Upper lobe of left lung (tissue), 6 donors: ENCODE data around the gene COL12A1. TPM values are rescaled to one million over a fixed set of nuclear protein-coding genes. Genes with fewer than 3 reads are reported as not detected.

ENCODE experiments used
- ATAC-seq, 2 donors: fragments of 200-7000 bp; cut with Tn5 transposase; one replicate each; pipeline ENCODE4 v1.9.1; 2022; ENCODE audit warnings: mild to moderate bottlenecking in 2 of 2, moderate library complexity in 2 of 2; ENCODE audit not compliant: low FRiP score in 2 of 2
- DNase-seq, 2 donors: peaks; one replicate each; pipeline ENCODE4 v3.0.0-alpha.2; 2019 to 2020
- H3K27ac ChIP-seq, 4 donors: fragments of 200-600 bp; sonication (generic); one replicate each; pipeline ENCODE4 v1.5.1; 2016 to 2019
- H3K27me3 ChIP-seq, 4 donors: fragments of 200-600 bp; sonication (generic); one replicate each; pipeline ENCODE4 v1.5.1; 2017 to 2019
- H3K36me3 ChIP-seq, 4 donors: fragments of 200-600 bp; sonication (generic); one replicate each; pipeline ENCODE4 v1.5.1; 2016 to 2019
- H3K4me1 ChIP-seq, 4 donors: fragments of 200-600 bp; sonication (generic); one replicate each; pipeline ENCODE4 v1.5.1; 2018 to 2019
- H3K4me3 ChIP-seq, 4 donors: fragments of 200-600 bp; sonication (generic); one replicate each; pipeline ENCODE4 v1.5.1; 2017 to 2019; ENCODE audit warnings: mild to moderate bottlenecking in 2 of 4, moderate library complexity in 1 of 4
- H3K9me3 ChIP-seq, 4 donors: fragments of 200-600 bp; sonication (generic); one replicate each; pipeline ENCODE4 v1.5.1; 2018 to 2019
- EP300 ChIP-seq, 4 donors: sonication (generic); formaldehyde crosslinking; IDR thresholded peaks; one replicate each; pipeline ENCODE4 v1.5.1; 2017; ENCODE audit warnings: antibody characterized with exemption in 4 of 4, control low read depth in 2 of 4
- POLR2A ChIP-seq, 4 donors: fragments of 450-650 bp; IDR thresholded peaks; one replicate each; pipeline ENCODE4 v1.5.1; 2016 to 2017; ENCODE audit warnings: antibody characterized with exemption in 4 of 4, mild to moderate bottlenecking in 2 of 4
- POLR2AphosphoS5 ChIP-seq, 2 donors: sonication (generic); formaldehyde crosslinking; IDR thresholded peaks; one replicate each; pipeline ENCODE4 v1.5.1; 2017; ENCODE audit warnings: antibody characterized with exemption in 2 of 2
- WGBS, 2 donors: methylation state at CpG; one replicate each; pipeline ENCODE4 v1.1.5; 2017 to 2018; 5-methylcytosine and 5-hydroxymethylcytosine counted together
- total RNA-seq, 6 donors: library from RNA; depleted of rRNA in 4 of 6; stranded (reverse); fragments of >200 nt in 4 of 6; gene quantifications; one replicate each; pipeline versions ENCODE4 v1.1.0 to v1.2.1, GENCODE V29; 2016 to 2021
- TF ChIP-seq, protein P1 (sequence below), 6 experiments: fragments of 450-650 bp in 4 of 6; fragments of 200-600 bp in 2 of 6; sonication (generic) in 2 of 6; IDR thresholded peaks; one replicate each; pipeline ENCODE4 v1.5.1; 2016 to 2019; ENCODE audit warnings: antibody characterized with exemption in 6 of 6
- donor health status: DM: no; HTN: no; CAD: no; lungs with moderate emphysema.
- donor health status: DM: no; HTN: yes; CAD: no; lungs with severe emphysema.

The COL12A1 gene
- total RNA-seq, 6 donors from 2014 or later, result 33.3 to 176 (median 76.9) TPM

DNA sequence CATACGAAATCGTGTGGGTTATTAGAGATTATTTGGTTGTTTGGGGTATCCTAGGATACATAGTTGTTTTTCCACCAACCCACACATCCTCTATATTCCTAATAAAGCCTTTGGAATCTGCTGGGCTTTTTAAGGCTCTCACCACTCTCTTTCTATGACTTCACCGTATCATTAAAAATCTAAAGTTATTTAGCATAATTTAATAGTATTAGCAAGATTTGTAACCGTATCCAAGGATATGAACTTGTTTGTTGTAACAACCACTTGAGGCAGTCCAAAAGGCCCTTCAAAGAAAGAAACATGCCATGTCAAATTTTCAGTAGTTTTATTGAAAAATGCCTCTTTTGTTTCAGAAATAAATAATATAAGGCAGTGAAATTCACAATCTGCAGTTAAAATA lies 121.8 kb downstream of the COL12A1 start:
- DNase-seq (no peak), ATAC-seq (no peak)
- Histone ChIP-seq H3K4me3 (no peak overlapping the region), H3K9me3 (no peaks in the 10 kb centered on the region), H3K36me3 (no peaks in the 10 kb centered on the region), H3K27me3 (no peaks in the 10 kb centered on the region), H3K4me1 (no peaks in the 10 kb centered on the region), H3K27ac (no peak overlapping the region)
- TF ChIP-seq, protein P1, sequence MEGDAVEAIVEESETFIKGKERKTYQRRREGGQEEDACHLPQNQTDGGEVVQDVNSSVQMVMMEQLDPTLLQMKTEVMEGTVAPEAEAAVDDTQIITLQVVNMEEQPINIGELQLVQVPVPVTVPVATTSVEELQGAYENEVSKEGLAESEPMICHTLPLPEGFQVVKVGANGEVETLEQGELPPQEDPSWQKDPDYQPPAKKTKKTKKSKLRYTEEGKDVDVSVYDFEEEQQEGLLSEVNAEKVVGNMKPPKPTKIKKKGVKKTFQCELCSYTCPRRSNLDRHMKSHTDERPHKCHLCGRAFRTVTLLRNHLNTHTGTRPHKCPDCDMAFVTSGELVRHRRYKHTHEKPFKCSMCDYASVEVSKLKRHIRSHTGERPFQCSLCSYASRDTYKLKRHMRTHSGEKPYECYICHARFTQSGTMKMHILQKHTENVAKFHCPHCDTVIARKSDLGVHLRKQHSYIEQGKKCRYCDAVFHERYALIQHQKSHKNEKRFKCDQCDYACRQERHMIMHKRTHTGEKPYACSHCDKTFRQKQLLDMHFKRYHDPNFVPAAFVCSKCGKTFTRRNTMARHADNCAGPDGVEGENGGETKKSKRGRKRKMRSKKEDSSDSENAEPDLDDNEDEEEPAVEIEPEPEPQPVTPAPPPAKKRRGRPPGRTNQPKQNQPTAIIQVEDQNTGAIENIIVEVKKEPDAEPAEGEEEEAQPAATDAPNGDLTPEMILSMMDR (IDR thresholded peaks at IDR 0.05), result no peak
- TF ChIP-seq POLR2A (IDR thresholded peaks at IDR 0.05), result no peak
- TF ChIP-seq EP300 (IDR thresholded peaks at IDR 0.05), result no peak
- TF ChIP-seq POLR2AphosphoS5 (IDR thresholded peaks at IDR 0.05), result no peak
- WGBS, 2 donors, result 83 to 85% methylated on average over 4 of the region's 4 CpGs

DNA sequence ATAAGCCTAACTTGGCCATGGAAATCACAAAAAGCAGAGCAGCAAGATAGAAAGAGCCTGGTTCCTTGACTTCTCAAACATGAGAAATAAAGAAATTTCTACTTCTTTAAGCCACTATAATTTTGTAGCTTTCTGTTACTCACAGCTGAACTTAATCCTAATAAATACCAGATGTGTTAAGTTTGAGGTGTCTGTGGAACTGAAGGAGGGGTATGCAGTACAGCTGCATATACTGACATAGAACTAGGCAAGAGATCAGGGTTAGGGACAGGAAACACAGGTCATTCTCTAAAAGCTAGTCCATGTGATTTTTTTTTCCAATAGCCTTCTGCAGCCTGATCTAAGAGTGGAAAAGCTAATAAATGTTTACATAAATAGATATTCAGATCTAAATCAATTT lies 123.9 kb downstream of the COL12A1 start:
- TF ChIP-seq EP300 (IDR thresholded peaks at IDR 0.05) (no peak), POLR2AphosphoS5 (IDR thresholded peaks at IDR 0.05) (no peak), POLR2A (IDR thresholded peaks at IDR 0.05) (no peak)
- TF ChIP-seq, protein P1 (IDR thresholded peaks at IDR 0.05), result no peak
- ATAC-seq (no peak), DNase-seq (no peak)
- Histone ChIP-seq H3K4me1 (no peaks in the 10 kb centered on the region), H3K9me3 (no peaks in the 10 kb centered on the region), H3K36me3 (no peaks in the 10 kb centered on the region), H3K27me3 (no peaks in the 10 kb centered on the region), H3K4me3 (no peak overlapping the region), H3K27ac (no peak overlapping the region)

DNA sequence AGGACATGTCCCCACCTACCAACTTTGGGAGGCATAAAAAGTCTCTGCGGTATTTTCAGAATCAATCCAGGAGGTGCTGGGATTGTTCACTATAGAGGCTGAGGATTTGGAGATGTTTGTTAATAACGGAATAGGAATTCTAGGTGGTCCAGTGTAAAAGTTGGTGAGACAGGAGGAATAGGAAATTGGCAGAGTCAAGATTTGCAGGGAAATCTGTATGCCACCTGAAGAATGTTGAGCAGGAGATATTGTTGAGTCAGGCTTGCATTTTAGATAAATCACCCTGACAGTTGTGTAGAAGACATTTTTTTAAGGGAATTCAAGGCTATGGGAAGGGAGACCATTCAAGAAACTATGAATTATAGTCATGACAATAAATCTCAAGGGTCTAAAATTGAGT lies 124.8 kb downstream of the COL12A1 start:
- H3K9me3 ChIP-seq, result no peaks in the 10 kb centered on the region
- no peak overlapping the region for H3K27ac ChIP-seq
- ATAC-seq (no peak), DNase-seq (no peak)
- no peaks in the 10 kb centered on the region for H3K36me3 ChIP-seq
- no peaks in the 10 kb centered on the region for H3K27me3 ChIP-seq
- 93 to 95% methylated on average over 2 of the region's 2 CpGs for WGBS, 2 donors
- no peak for TF ChIP-seq EP300 (IDR thresholded peaks at IDR 0.05)
- no peak for TF ChIP-seq POLR2AphosphoS5 (IDR thresholded peaks at IDR 0.05)
- TF ChIP-seq, protein P1 (IDR thresholded peaks at IDR 0.05), result no peak
- no peak for TF ChIP-seq POLR2A (IDR thresholded peaks at IDR 0.05)
- no peaks in the 10 kb centered on the region for H3K4me1 ChIP-seq
- no peak overlapping the region for H3K4me3 ChIP-seq

DNA sequence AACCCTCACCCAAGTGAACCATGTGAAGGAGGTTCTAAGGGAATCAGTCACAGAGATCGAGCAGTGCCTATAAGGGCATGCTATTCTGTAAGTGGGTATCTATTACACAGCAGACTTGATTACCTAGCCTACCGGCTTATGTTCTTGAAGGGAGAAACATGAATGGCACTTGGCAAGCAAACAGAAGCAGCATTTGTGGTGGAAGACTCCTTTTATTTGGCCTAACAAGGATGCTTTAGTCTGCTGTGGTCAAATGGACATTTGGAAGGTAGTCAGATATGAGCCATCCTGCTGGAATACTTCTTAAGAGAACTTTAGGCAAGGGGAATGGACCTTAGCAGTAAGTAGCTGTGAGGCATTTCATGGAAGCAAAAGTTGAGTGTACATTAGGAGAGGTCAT lies 126.3 kb downstream of the COL12A1 start:
- TF ChIP-seq POLR2AphosphoS5 (IDR thresholded peaks at IDR 0.05) (no peak), EP300 (IDR thresholded peaks at IDR 0.05) (no peak), POLR2A (IDR thresholded peaks at IDR 0.05) (no peak)
- TF ChIP-seq, protein P1 (IDR thresholded peaks at IDR 0.05), result no peak
- Histone ChIP-seq H3K36me3 (no peaks in the 10 kb centered on the region), H3K27ac (no peak overlapping the region), H3K4me3 (no peak overlapping the region), H3K4me1 (no peaks in the 10 kb centered on the region), H3K27me3 (no peaks in the 10 kb centered on the region), H3K9me3 (no peaks in the 10 kb centered on the region)
- ATAC-seq (no peak), DNase-seq (no peak)
- 69 to 91% methylated on average over 2 of the region's 2 CpGs for WGBS, 2 donors

DNA sequence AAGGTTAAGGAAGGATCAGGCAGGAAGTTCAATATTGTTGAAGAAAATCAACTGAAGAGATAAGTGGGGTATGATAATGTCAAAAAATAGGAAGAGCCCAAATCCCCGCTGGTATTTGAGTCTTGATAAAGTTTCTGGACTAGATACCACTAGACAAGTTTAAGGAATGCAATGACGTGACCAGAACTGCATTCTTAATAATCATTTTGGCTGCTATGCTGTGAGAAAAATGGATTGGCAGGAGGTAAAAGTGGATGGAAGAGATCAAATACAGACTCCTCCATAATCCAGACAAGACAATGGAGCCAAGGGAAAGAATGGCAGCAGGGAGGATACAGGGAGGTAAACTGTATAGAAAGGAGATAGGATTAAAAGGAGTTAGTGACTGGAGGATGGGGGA lies 128.2 kb downstream of the COL12A1 start:
- 69 to 76% methylated on average over 2 of the region's 2 CpGs for WGBS, 2 donors
- ATAC-seq (no peak), DNase-seq (no peak)
- Histone ChIP-seq H3K9me3 (no peaks in the 10 kb centered on the region), H3K36me3 (no peaks in the 10 kb centered on the region), H3K4me3 (no peak overlapping the region), H3K4me1 (no peaks in the 10 kb centered on the region), H3K27me3 (no peaks in the 10 kb centered on the region), H3K27ac (no peak overlapping the region)
- TF ChIP-seq POLR2A (IDR thresholded peaks at IDR 0.05) (no peak), POLR2AphosphoS5 (IDR thresholded peaks at IDR 0.05) (no peak), EP300 (IDR thresholded peaks at IDR 0.05) (no peak)
- TF ChIP-seq, protein P1 (IDR thresholded peaks at IDR 0.05), result no peak
